C4-2B (cell line): ENCODE data around the gene OLFM1.

ENCODE experiments used
- CTCF ChIP-seq: fragments of 450-650 bp; conservative IDR thresholded peaks from 2 replicates; pipeline ENCODE4 v1.5.1; 2017; ENCODE audit warnings: mild to moderate bottlenecking
- ZFX ChIP-seq: fragments of 450-650 bp; IDR thresholded peaks from 2 replicates; pipeline ENCODE4 v1.6.1; 2017

- no peak for TF ChIP-seq CTCF
- no peak for TF ChIP-seq ZFX
Observed at GRCh38 chr9:135165756-135166519, 78.5 kb downstream of the OLFM1 start.
